SU-DHL-6 (cell line): Measurements from ENCODE around the gene ALOX12.

Experiments used
- CTCF ChIP-seq: fragments of 200-600 bp; sonication (generic); IDR thresholded peaks from one replicate; pipeline ENCODE4 v1.5.1; 2017; ENCODE audit warnings: antibody characterized with exemption, mild to moderate bottlenecking, low read length, moderate library complexity; ENCODE audit not compliant: insufficient read depth, poor library complexity, severe bottlenecking
- EZH2phosphoT487 ChIP-seq: fragments of 200-600 bp; sonication (generic), shearing (Covaris generic); conservative IDR thresholded peaks from 2 replicates; pipeline ENCODE4 v1.6.1; 2018; ENCODE audit warnings: mild to moderate bottlenecking, antibody characterized with exemption, low read length, moderate library complexity, mixed read lengths

- no peak for TF ChIP-seq CTCF
- no peak for TF ChIP-seq EZH2phosphoT487
Observed at GRCh38 chr17:7034955-7035590, 39.2 kb downstream of the ALOX12 start.
